H1 (cell line): ENCODE measurements around the gene CORO2B. TPM values are rescaled to one million over a fixed set of nuclear protein-coding genes. Genes with fewer than 3 reads are reported as not detected.

Experiments
- CTCF ChIA-PET: fragments of 300-600 bp; sonication (Branson Sonifier 250); formaldehyde crosslinking; loops from one replicate; lab custom pipeline; 2021; ENCODE audit not compliant: partially characterized antibody; lab: Charles Lee
- POLR2A ChIA-PET: fragments of 300-600 bp; sonication (Branson Sonifier 250); formaldehyde crosslinking; loops from one replicate; lab custom pipeline; 2021; ENCODE audit warnings: inconsistent platforms; ENCODE audit not compliant: partially characterized antibody; lab: Charles Lee
- DNase-seq, 2 experiments: peaks; one replicate each; pipeline versions ENCODE4 v3.0.0 to v3.0.0-alpha.2; 2010 to 2022; ENCODE audit warnings: low spot score in 2 of 2, low read depth in 1 of 2, mixed read lengths in 1 of 2
- FAIRE-seq: peaks from 2 replicates; lab custom pipeline; 2011; peaks lifted over from hg19 to GRCh38; lab: Jason Lieb, UNC
- H2AFZ ChIP-seq: 2 replicates; pipeline ENCODE4 v1.8.1; 2012; ENCODE audit warnings: low read length, inconsistent platforms
- H2AK5ac ChIP-seq: 2 replicates; pipeline ENCODE4 v1.6.1; 2013; ENCODE audit warnings: low read depth, low read length
- H2BK120ac ChIP-seq: replicated peaks from 2 replicates; pipeline ENCODE3; 2013; ENCODE audit warnings: low read depth, low read length, inconsistent platforms
- H2BK12ac ChIP-seq: 2 replicates; pipeline ENCODE4 v1.6.1; 2013; ENCODE audit warnings: low read depth, low read length
- H2BK15ac ChIP-seq: 2 replicates; pipeline ENCODE4 v1.6.1; 2013; ENCODE audit warnings: low read length
- H2BK20ac ChIP-seq: 2 replicates; pipeline ENCODE4 v1.6.1; 2013; ENCODE audit warnings: low read length
- H2BK5ac ChIP-seq: 2 replicates; pipeline ENCODE4 v1.6.1; 2013; ENCODE audit warnings: low read depth, low read length
- H3K14ac ChIP-seq: 2 replicates; pipeline ENCODE4 v1.6.1; 2013; ENCODE audit warnings: inconsistent platforms; ENCODE audit not compliant: insufficient read length
- H3K18ac ChIP-seq: 2 replicates; pipeline ENCODE4 v1.6.1; 2013; ENCODE audit warnings: low read length; ENCODE audit errors: extremely low read depth
- H3K23ac ChIP-seq: 2 replicates; pipeline ENCODE4 v1.6.1; 2013; ENCODE audit warnings: inconsistent platforms; ENCODE audit not compliant: insufficient read length
- H3K23me2 ChIP-seq: 2 replicates; pipeline ENCODE4 v1.6.1; 2013; ENCODE audit warnings: low read depth, low read length
- H3K27ac ChIP-seq: 2 replicates; pipeline ENCODE4 v1.6.1; 2011; ENCODE audit warnings: low read depth, low read length, inconsistent platforms
- H3K27me3 ChIP-seq, 4 experiments: replicated peaks in 1 of 4; 1 replicate in 1 of 4; 2 replicates in 3 of 4; pipeline versions ENCODE4 v1.6.1 to v1.8.1; 2011 to 2013; ENCODE audit warnings: low read length in 3 of 4, mild to moderate bottlenecking in 3 of 4, inconsistent platforms in 2 of 4, mixed read lengths in 2 of 4, moderate library complexity in 1 of 4; ENCODE audit not compliant: control insufficient read depth in 3 of 4, insufficient read depth in 3 of 4; ENCODE audit errors: extremely low read depth in 1 of 4
- H3K36me3 ChIP-seq, 4 experiments: 2 replicates each; pipeline versions ENCODE4 v1.6.1 to v1.8.1; 2011 to 2013; ENCODE audit warnings: mild to moderate bottlenecking in 4 of 4, low read length in 3 of 4, moderate library complexity in 2 of 4, control low read depth in 1 of 4, inconsistent platforms in 1 of 4; ENCODE audit not compliant: insufficient read depth in 4 of 4, control insufficient read depth in 2 of 4
- H3K4ac ChIP-seq: replicated peaks from 2 replicates; pipeline ENCODE3; 2013; ENCODE audit warnings: low read length, low read depth, mixed read lengths, inconsistent platforms; ENCODE audit not compliant: insufficient read length
- H3K4me1 ChIP-seq, 4 experiments: replicated peaks in 1 of 4; 1 replicate in 1 of 4; 2 replicates in 3 of 4; pipeline versions ENCODE4 v1.6.1 to v1.8.1; 2011 to 2013; ENCODE audit warnings: low read length in 3 of 4, inconsistent platforms in 2 of 4, mixed read lengths in 1 of 4; ENCODE audit not compliant: insufficient read depth in 4 of 4, control insufficient read depth in 3 of 4
- H3K4me2 ChIP-seq, 2 experiments: 2 replicates each; pipeline versions ENCODE4 v1.6.1 to v1.8.1; 2011 to 2013; ENCODE audit warnings: low read depth in 2 of 2, low read length in 2 of 2, control low read depth in 1 of 2, inconsistent platforms in 1 of 2, mild to moderate bottlenecking in 1 of 2; ENCODE audit not compliant: insufficient read depth in 1 of 2
- H3K4me3 ChIP-seq, 4 experiments: fragments of 200-600, 300-600 bp in 1 of 4; sonication (generic), shearing (Covaris generic), sonication (Bioruptor Twin) in 1 of 4; 2 replicates each; pipeline versions ENCODE4 v1.5.1 to v1.8.1; 2011 to 2016; ENCODE audit warnings: low read length in 4 of 4, low read depth in 3 of 4, control low read depth in 2 of 4, inconsistent platforms in 2 of 4, mild to moderate bottlenecking in 2 of 4, mixed read lengths in 1 of 4, moderate library complexity in 1 of 4; ENCODE audit not compliant: insufficient read depth in 2 of 4; ENCODE audit errors: extremely low read depth in 1 of 4
- H3K56ac ChIP-seq: replicated peaks from 2 replicates; pipeline ENCODE3; 2013; ENCODE audit warnings: low read depth, mild to moderate bottlenecking, mixed read lengths, low read length, inconsistent platforms; ENCODE audit not compliant: insufficient read length
- H3K79me1 ChIP-seq: 2 replicates; pipeline ENCODE4 v1.6.1; 2013; ENCODE audit warnings: low read depth, low read length, control low read depth
- H3K79me2 ChIP-seq, 2 experiments: 2 replicates each; pipeline versions ENCODE4 v1.6.1 to v1.8.1; 2012 to 2013; ENCODE audit warnings: low read length in 2 of 2, mild to moderate bottlenecking in 2 of 2, inconsistent platforms in 1 of 2; ENCODE audit not compliant: insufficient read depth in 2 of 2, control insufficient read depth in 1 of 2
- H3K9ac ChIP-seq, 4 experiments: replicated peaks in 1 of 4; 1 replicate in 1 of 4; 2 replicates in 3 of 4; pipeline versions ENCODE4 v1.6.1 to v1.8.1; 2011 to 2013; ENCODE audit warnings: low read depth in 3 of 4, low read length in 3 of 4, control low read depth in 2 of 4, mild to moderate bottlenecking in 2 of 4, moderate library complexity in 2 of 4, inconsistent platforms in 1 of 4; ENCODE audit errors: extremely low read depth in 1 of 4
- H3K9me3 ChIP-seq, 2 experiments: 2 replicates each; pipeline versions ENCODE4 v1.6.1 to v1.8.1; 2012 to 2013; ENCODE audit warnings: mild to moderate bottlenecking in 2 of 2, moderate library complexity in 2 of 2, control low read depth in 1 of 2, inconsistent platforms in 1 of 2, low read depth in 1 of 2, low read length in 1 of 2, mixed read lengths in 1 of 2; ENCODE audit not compliant: insufficient read depth in 2 of 2
- H4K20me1 ChIP-seq, 2 experiments: replicated peaks in 1 of 2; 2 replicates each; pipeline versions ENCODE3 to v1.8.1; 2011 to 2013; ENCODE audit warnings: inconsistent platforms in 2 of 2, low read length in 2 of 2, mild to moderate bottlenecking in 1 of 2; ENCODE audit not compliant: insufficient read depth in 2 of 2, control insufficient read depth in 1 of 2
- H4K5ac ChIP-seq: 2 replicates; pipeline ENCODE4 v1.6.1; 2013; ENCODE audit warnings: low read length, low read depth, mixed read lengths, inconsistent platforms; ENCODE audit not compliant: insufficient read length
- H4K8ac ChIP-seq: 2 replicates; pipeline ENCODE4 v1.8.0; 2013; ENCODE audit warnings: mild to moderate bottlenecking, moderate library complexity, low read length, inconsistent platforms; ENCODE audit not compliant: insufficient read depth; ENCODE audit errors: extremely low read depth
- H4K91ac ChIP-seq: replicated peaks from 2 replicates; pipeline ENCODE3; 2013; ENCODE audit warnings: low read length, mixed read lengths, inconsistent platforms; ENCODE audit not compliant: insufficient read length
- E2F6 ChIP-seq: IDR thresholded peaks from 2 replicates; pipeline ENCODE4 v1.6.1; 2012; ENCODE audit warnings: inconsistent platforms
- EP300 ChIP-seq, 2 experiments: IDR thresholded peaks; 1 replicate in 1 of 2; 2 replicates in 1 of 2; pipeline ENCODE4 v1.6.1; 2011 to 2012; ENCODE audit warnings: low read depth in 2 of 2, low read length in 2 of 2, mild to moderate bottlenecking in 2 of 2, borderline replicate concordance in 1 of 2, inconsistent platforms in 1 of 2, moderate library complexity in 1 of 2
- SP2 ChIP-seq: IDR thresholded peaks from 2 replicates; pipeline ENCODE4 v1.6.1; 2012; ENCODE audit warnings: mild to moderate bottlenecking, low read length, inconsistent platforms
- WGBS, 2 experiments: shearing (Covaris generic) in 1 of 2; methylation state at CpG; one replicate each; pipeline versions ENCODE4 v1.1.6 to v1.1.7; 2013 to 2015; ENCODE audit warnings: low lambda C conversion rate in 2 of 2, mixed read lengths in 2 of 2, inconsistent platforms in 1 of 2, low coverage in 1 of 2, missing lambda C conversion rate in 1 of 2; ENCODE audit not compliant: insufficient replicate concordance in 2 of 2, insufficient coverage in 1 of 2, insufficient read length in 1 of 2; ENCODE audit errors: extremely low coverage in 1 of 2, missing lambda C conversion rate in 1 of 2; 5-methylcytosine and 5-hydroxymethylcytosine counted together
- polyA plus RNA-seq, 7 experiments: library from polyadenylated mRNA; depleted of rRNA in 3 of 7; stranded (reverse) in 5 of 7; unstranded in 2 of 7; fragments of >200 nt in 5 of 7; fragments of 200-250 nt in 2 of 7; gene quantifications; 1 replicate in 5 of 7; 2 replicates in 1 of 7; 4 replicates in 1 of 7; pipeline versions ENCODE4 v1.2.1 to v1.2.3, GENCODE V29; 2011 to 2013; ENCODE audit warnings: missing spikeins in 2 of 7, mixed read lengths in 2 of 7
- total RNA-seq: library from RNA; stranded (reverse); fragmentation: NEBNext Ultra II Directional; extraction: Animal tissue kit (Norgen Biotek cat#: 25700); gene quantifications from 2 replicates; pipeline ENCODE4 v1.2.1, GENCODE V29; 2021

The CORO2B gene
- total and polyA plus RNA-seq, 2 of the 8 experiments (the other 6 are each of a cell fraction or from before 2014, with no cell fraction given) = 3.4 to 6.7 TPM

DNA sequence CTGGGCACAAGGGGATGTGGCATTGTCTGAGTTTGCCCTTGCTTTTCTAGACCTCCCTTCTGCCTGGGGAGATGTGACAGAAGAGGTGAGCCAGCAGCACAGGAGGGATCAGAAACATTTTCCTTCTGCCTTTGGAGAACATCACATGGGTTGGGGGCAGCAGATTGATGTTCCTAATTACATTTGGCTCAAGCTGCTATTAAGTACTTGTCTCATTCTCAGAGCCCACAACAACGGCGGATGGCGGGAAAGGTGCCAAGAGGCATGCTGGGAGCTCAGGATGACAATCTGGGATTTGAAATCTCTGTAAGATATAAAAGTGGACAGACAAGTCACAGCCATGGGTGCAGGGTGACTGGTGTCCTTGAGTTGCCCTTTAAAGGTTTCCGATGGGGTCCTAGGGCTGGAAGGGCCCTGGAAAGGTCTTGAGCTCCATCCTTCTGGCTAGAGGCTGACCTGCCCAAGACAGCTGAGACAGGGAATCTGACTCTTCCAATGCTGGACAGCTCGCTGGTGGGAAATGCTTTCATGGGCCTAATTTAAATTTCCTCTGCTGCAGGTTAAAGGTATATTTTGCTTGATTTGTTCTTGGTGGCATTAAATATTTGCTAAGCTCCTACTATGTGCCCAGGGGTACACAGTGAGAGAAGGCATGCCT, 2.4 kb upstream of the CORO2B start:
- H3K4me2 ChIP-seq = no peak overlapping the region
- no peaks in the 10 kb centered on the region for H4K20me1 ChIP-seq
- no peak overlapping the region for H2AFZ ChIP-seq
- H3K18ac ChIP-seq = no peak overlapping the region
- no peak overlapping the region for H3K56ac ChIP-seq
- no peak overlapping the region for H3K4ac ChIP-seq
- H3K36me3 ChIP-seq = no peaks in the 10 kb centered on the region
- peak overlapping the region; percentile 4; the same call in 1 of the 2 replicates for H2BK12ac ChIP-seq
- H3K79me2 ChIP-seq = no peaks in the 10 kb centered on the region
- H4K5ac ChIP-seq = no peak overlapping the region
- H3K4me3 ChIP-seq = no peak overlapping the region
- no peak for DNase-seq
- no peak overlapping the region for H3K9ac ChIP-seq
- H2BK20ac ChIP-seq = no peak overlapping the region
- H3K14ac ChIP-seq = no peak overlapping the region
- no peaks in the 10 kb centered on the region; the same call in 1 of the 2 replicates for H3K79me1 ChIP-seq
- no peak overlapping the region for H2BK5ac ChIP-seq
- H3K27me3 ChIP-seq = peaks cover 0 to 31% (median 23%) of the 10 kb centered on the region in 4 experiments; a peak in 6 of 7 replicates
- POLR2A ChIA-PET = interaction anchor here (1.6 kb wide), 1 partner anchor 97 kb away, joined by 4 read pairs; no protein-coding TSS in a partner anchor
- no peak overlapping the region for H2BK120ac ChIP-seq
- peaks cover 14% of the 10 kb centered on the region for H3K23me2 ChIP-seq
- H3K27ac ChIP-seq = no peak overlapping the region
- no peak overlapping the region for H3K23ac ChIP-seq
- 91% methylated on average over 5 of the region's 5 CpGs; no CpG with 5 or more reads in 1 of the 2 experiments for WGBS, 2 experiments
- no peak overlapping the region for H4K91ac ChIP-seq
- no peak for FAIRE-seq
- no peak overlapping the region for H4K8ac ChIP-seq
- peaks cover 16 to 45% (median 33%) of the 10 kb centered on the region in 4 experiments for H3K4me1 ChIP-seq
- H2AK5ac ChIP-seq = no peak overlapping the region
- peak overlapping the region; percentile 93 for H2BK15ac ChIP-seq
- H3K9me3 ChIP-seq = no peaks in the 10 kb centered on the region
- CTCF ChIA-PET = interaction anchor here (1.0 to 1.7 kb wide), 7 partner anchors 9 to 144 kb away, joined by 3 to 6 read pairs (median 3); no protein-coding TSS in a partner anchor
- TF ChIP-seq E2F6 = peak; percentile 51; the same call in 1 of the 2 replicates
- no peak for TF ChIP-seq SP2
- no peak for TF ChIP-seq EP300 (IDR thresholded peaks at IDR 0.05; ENCODE audit: borderline replicate concordance in 1 of 2, low read depth in 2 of 2, low read length in 2 of 2)
